Brain pericyte (primary cell): ENCODE data around the gene KIAA1614.
"Not testable (repeated sequence)": the region's sequence is repeated elsewhere in the genome, so short reads cannot be mapped to it uniquely, and the experiment has no call there.

Experiments used
- DNase-seq: peaks from one replicate; pipeline ENCODE4 v3.0.0-alpha.2; 2012; ENCODE audit warnings: low read depth, low spot score

KIAA1614 gene

GRCh38 chr1:180964056-180964455, 51.4 kb downstream of the KIAA1614 start:
- DNase-seq = no peak

DNA sequence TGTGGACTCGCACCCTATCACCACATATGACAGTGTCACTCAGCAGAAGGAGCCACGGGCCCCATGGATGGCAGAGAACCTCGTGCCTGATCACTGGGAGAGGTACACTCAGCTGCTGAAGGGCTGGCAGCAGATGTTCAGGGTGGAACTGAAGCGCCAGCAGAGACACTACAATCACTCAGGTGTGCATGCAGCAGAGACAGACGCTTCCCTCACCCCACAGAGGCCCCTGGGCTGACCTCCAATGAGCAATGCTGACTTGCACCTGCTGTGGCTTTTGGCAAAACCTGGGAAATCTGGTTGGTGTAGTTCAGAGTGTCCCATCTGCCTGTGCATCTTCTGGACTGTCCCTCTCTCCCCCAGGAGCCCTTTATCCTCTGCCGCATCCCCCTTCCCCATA, 51.9 kb downstream of the KIAA1614 start:
- DNase-seq = no peak

GRCh38 chr1:180966312-180966711, 53.6 kb downstream of the KIAA1614 start:
- no peak for DNase-seq

- no peak for DNase-seq
Observed at GRCh38 chr1:180966744-180967536, 54.2 kb downstream of the KIAA1614 start.

DNA sequence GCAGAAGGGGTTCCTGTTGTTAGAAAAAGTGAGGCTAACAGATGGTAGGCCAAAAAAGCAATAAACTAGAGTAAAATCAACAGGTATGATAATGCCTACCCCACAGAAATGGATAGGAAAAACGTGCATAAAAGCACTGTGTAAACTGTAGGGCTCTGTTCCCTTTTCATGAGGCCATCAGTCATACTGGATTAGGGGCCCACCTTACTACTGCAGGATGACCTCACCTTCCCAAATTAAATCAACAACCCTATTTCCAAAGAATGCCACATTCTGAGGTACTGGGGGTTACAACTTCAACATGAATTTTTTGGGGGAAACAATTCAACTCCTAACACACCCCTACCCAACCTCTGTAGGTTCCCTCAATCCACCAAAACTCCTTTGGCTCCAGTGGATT, 54.9 kb downstream of the KIAA1614 start:
- no peak for DNase-seq

- not testable (repeated sequence) for DNase-seq
Observed at GRCh38 chr1:180968834-180969233, 56.1 kb downstream of the KIAA1614 start.

GRCh38 chr1:180969434-180969833, 56.7 kb downstream of the KIAA1614 start:
- DNase-seq = no peak

DNA sequence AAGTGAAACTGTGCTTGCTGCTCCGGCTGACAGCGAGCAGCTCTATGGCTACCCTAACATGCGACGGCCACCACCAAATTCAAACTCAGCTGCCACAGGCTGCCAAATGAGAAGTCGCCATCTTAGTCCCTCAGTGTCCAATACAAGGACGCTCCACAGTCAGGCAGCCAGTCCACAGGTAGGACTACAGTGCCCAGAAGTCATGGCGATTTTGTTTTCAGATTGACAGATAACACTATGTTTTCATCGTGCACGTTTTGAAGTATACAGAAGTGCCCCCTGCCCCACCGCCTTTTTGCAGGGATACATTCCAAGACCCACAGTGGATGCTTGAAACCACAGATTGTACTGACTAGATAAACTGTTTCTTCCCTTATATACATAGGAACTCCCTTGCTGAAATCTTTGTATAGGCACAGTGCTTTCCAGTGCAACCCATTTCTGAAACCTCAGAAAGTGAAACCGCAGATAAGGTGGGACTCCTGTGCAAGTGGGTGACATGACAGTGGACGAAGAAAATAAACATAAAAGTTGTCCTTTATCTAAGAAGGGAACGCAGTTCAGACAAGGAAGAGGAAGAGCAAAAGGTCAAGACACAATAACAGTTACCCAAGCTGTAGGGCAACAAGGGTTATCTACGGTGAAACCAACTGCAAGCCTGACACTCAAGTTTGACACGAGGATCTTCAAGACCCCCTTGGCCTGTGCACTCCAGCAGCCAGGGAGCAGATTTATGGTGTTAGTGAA, 57.8 kb downstream of the KIAA1614 start:
- DNase-seq = no peak

DNA sequence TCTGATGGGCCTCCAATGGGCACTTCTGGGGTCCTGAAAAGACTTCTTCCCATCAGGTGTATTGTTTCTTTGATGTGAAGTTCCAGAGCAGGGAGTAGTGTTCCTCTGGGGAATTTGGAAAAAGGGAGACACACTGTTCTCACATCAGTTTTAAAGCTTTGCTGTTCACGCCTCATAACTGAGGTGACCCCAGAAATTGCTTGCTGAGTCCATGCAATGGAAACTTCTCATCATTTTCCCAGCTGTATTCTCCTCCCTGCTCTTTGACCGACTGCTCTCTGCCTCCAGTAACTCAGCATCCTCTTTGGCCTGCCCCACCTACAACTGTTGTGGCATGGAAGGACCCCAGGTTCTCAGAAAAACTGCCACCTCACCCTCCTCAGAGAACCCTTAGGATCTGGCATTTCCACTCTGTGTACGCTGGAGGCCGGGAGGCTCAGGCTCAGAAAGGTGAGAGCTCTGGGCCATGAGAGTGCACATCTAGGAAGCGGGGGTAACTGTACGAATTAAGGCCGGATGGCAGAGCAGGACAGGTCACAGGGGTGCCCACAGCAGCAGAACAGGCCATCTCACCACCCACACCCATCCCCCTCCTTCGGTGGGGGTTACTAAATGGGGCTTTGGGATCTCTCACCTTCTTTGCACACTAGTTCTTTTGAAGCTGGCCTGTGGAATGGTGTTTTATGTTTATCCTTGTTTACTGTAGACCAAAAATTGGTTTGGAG, 58.7 kb downstream of the KIAA1614 start:
- DNase-seq = no peak

GRCh38 chr1:180973369-180973768, 60.7 kb downstream of the KIAA1614 start:
- DNase-seq = no peak

DNA sequence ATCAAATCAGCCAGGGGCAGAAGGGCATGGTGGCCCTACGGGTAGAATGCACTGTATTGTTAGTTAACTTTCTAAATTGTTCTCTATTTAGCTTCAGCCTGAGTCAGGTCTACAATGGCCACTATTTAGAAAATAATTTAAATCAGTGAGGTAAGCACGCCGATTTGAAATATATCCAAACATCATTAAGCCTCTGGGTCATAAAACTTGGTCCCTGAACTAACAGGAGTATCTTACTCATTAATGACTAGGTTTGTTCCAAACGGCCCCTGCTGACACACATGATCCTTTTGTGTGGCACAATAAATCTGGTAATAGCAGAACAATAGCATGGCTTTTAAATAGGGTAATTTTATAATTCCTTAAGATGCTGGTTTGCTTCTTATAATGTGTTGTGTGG, 61.5 kb downstream of the KIAA1614 start:
- DNase-seq = no peak

DNA sequence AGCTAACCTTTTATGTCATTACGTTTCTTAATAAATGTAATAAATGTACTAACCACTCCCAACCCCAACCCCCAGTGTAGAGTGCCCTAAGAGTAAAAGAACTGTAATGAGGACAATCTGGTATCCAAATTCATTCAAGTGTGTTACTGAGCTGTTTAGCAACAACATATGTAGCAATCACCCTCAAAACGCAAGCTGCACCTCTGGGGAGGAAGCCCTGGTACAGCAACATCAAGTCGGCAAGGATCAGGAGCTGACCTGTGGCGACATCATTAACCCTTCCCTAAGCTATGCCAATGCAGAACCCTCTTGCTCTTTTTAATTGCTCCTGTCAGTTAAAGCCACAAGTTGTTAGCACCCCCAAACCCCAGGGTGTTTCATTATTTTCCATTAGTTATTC, 62.9 kb downstream of the KIAA1614 start:
- DNase-seq = no peak

GRCh38 chr1:180976191-180976590, 63.5 kb downstream of the KIAA1614 start:
- no peak for DNase-seq

DNA sequence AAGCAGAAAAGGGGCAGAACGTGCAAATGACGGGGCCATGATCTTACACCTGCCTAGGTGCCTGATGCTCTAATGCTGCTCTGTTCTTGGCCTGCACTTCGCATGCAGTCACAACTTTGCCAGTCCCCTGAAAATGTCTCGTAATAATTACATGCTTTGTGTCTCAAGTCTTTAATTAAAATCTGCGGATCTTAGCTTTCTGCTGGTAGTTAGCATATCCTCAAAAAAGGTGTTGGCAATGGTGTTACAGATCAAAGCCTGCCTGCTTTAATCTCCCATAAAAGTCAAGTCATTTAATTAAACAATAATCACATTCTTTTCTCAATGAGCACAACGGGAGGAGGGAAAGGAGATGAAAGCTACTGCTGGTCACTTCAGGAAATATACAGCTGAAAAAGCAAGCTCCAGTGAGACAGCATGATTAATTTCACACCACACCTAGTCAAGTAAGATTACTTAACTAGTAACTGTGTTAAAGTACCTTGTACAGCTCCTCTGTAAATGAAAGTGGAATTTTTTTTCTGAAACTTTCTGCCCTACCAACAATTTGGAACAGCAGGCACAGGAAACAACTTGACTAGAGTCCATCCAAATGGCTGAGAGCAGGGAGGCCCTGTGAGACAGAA, 64.1 kb downstream of the KIAA1614 start:
- no peak for DNase-seq

DNA sequence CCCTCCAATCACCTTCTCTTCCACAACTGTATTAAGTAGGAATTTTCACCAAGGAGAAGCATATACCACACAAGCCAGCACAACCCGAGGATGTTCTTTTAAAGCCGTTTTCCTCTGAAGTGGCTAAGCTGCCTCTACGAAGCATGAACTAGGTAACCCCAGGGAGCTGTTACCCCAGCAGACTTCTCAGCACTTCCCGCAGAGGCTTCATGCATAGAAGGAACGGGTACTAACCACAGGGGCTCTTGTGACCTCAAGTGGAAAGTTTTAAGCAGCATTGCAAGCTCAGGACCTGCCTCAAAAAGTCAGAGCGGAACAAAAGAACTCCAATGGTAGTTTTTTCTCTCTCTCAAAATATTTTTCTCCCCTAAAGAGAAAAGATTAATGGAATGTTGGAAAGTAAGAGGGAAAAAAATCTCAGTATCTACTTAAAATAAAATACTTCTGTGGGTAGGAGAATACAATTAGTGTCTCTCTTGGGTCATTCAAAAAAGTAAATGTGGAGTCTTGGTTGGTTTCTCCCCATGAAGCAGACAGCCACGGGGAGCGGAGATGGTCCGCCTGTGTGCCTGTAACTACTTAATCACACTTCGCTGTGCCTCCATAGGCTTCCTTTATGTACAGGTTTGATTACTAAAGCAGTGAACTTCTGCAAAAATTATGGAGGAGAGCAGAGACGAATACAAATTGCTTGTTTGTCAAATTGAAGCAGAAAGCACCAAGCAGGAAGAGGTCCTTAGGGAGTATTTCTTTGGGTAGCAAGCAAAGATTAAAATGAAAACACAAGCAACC, 69.1 kb downstream of the KIAA1614 start:
- DNase-seq = peak; percentile 64

DNA sequence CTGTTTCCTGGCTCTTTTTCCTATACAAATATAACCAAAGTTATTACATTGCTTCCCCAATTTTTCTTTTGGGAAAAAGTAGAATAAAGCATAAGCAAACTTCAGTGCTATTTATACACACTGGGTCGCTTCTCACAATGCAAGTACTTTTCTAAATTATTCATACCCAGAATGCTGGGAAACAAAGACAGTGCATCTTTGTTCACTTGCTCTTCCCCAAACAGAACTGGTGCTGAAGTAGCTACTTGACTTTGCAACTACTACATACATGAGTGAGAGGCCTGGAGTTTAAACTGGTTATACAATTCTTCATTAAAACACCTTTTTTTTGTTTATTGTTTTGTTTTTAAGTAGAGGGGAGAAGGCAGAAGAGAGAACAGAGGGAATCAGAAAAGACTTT, 69.7 kb downstream of the KIAA1614 start:
- no peak for DNase-seq

GRCh38 chr1:180988253-180988752, 75.6 kb downstream of the KIAA1614 start:
- DNase-seq = no peak

GRCh38 chr1:180994262-180994661, 81.6 kb downstream of the KIAA1614 start:
- DNase-seq = no peak

- no peak for DNase-seq
Observed at GRCh38 chr1:180997843-180998504, 85.3 kb downstream of the KIAA1614 start.
